Adrenal gland (tissue), 5 donors: ENCODE results near the gene RNF220.

Experiments used
- CTCF ChIP-seq, 6 experiments: fragments of 450-650 bp in 4 of 6; fragments of 200-600 bp in 2 of 6; sonication (generic) in 1 of 6; IDR thresholded peaks; 1 replicate in 5 of 6; 2 replicates in 1 of 6; pipeline versions ENCODE4 v1.5.1 to v1.8.0; 2016 to 2021; ENCODE audit warnings: antibody characterized with exemption in 6 of 6, mild to moderate bottlenecking in 2 of 6, moderate library complexity in 1 of 6
- POLR2A ChIP-seq, 2 donors: fragments of 450-650 bp; IDR thresholded peaks; one replicate each; pipeline ENCODE4 v1.6.1; 2017; ENCODE audit warnings: antibody characterized with exemption in 2 of 2, mild to moderate bottlenecking in 2 of 2, moderate library complexity in 1 of 2
- donor health status: DM: no; HTN: no; CAD: no.

GRCh38 chr1:44621841-44622286 is 216.8 kb downstream of the RNF220 start:
- TF ChIP-seq CTCF (IDR thresholded peaks at IDR 0.05) (no peak), POLR2A (IDR thresholded peaks at IDR 0.05) (no peak)
